KOPT-K1 (cell line): ENCODE results near the gene OPALIN.

Experiments used
- H3K27ac ChIP-seq: fragments of 200-600 bp; sonication (generic); 2 replicates; pipeline ENCODE4 v1.5.1; 2016; ENCODE audit warnings: antibody characterized with exemption, mild to moderate bottlenecking, low read depth, low read length; ENCODE audit not compliant: poor library complexity, severe bottlenecking
- H3K36me3 ChIP-seq: fragments of 200-600 bp; sonication (generic); 2 replicates; pipeline ENCODE4 v1.5.1; 2017; ENCODE audit warnings: antibody characterized with exemption, mild to moderate bottlenecking, low read length, moderate library complexity; ENCODE audit not compliant: insufficient read depth
- H3K9me3 ChIP-seq: fragments of 200-600 bp; sonication (generic); 2 replicates; pipeline ENCODE4 v1.5.1; 2017; ENCODE audit warnings: antibody characterized with exemption, low read length, mild to moderate bottlenecking; ENCODE audit not compliant: insufficient read depth, poor library complexity, severe bottlenecking

OPALIN gene

DNA sequence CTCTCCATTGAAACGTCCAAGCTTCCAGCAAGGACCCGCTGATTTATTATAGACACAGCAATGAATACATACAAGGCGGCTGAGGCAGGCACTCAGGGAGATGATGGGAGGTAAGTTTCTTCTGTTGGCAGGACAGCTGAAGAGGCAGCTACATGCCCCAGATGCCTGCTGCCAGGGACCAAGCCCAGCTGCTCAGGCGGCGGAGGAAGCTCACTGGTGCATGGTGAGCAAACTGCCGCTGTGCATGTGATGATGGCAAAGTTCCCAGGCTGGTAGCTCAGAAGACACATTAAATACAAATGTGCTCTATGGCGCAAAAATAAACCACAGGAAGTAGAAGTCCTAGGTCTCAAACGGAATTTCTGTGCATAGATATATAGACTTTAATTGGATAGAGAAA is 52.3 kb downstream of the OPALIN start:
- H3K9me3 ChIP-seq, result no peaks in the 10 kb centered on the region
- no peaks in the 10 kb centered on the region for H3K36me3 ChIP-seq
- H3K27ac ChIP-seq, result peak overlapping the region; percentile 92

DNA sequence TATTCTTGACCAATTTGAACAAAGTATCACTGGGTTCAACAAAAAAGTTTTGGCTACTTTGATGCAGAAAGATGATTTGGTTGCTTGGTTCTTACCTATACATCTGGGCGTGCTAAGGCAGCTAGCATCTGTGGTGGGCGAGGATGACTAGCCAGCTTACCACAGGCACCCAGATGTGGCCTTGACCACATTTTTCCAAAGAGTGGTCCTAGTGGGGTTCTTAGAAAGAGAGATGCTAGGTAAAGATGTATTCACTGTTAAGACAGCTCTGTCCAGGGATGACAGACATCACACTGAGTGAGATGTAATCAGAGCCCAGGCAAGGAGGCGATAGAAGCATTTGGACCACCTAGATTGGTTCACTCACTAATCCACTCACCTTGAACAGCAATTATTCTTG is 53.8 kb downstream of the OPALIN start:
- H3K27ac ChIP-seq, result peak overlapping the region; percentile 92
- H3K9me3 ChIP-seq, result no peaks in the 10 kb centered on the region
- H3K36me3 ChIP-seq, result no peaks in the 10 kb centered on the region

DNA sequence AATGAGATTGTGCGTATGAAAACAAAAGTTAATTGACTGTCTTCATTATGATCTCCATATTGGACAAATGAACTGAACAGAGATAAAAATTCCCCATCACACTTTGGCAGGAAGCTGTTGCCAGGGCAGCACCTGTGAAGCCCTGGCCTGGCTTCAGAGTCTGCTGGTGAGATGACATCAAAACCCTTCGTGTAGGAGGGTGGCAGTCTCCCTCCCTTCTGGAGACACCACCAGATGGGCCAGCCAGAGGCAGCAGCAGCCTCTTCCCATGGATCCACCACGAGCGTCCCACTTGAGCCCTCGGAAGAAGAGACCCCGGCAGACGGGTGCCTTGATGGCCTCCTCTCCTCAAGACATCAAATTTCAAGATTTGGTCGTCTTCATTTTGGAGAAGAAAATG is 54.6 kb downstream of the OPALIN start, which contains the start of gene DNTT:
TSS of gene DNTT (plus strand) at position 205 of the 400 bp plus-strand sequence. CDS start at position 269, 64 bp downstream.
- Histone ChIP-seq H3K36me3 (no peaks in the 10 kb centered on the region), H3K27ac (peak within 1 kb of the TSS; percentile 92), H3K9me3 (no peaks in the 10 kb centered on the region)

DNA sequence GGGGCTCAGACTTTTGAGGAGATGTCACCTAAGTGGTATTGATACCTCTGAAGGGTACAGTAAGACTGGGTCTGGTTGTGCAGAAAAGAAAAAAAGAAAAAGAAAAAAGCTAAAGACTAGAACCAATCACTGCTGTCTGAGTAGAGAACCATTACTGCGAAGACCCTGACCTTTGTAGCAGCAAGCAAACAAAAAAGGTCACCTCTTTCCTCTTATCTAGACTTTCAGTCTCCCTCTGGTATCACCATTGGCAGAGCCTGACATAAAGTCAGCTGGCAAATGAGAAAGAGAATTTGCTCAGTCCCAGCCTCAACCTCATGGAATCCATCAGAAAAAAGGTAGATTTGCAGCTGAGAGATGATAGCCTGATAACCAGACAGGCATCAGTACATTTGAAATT is 57.2 kb downstream of the OPALIN start:
- Histone ChIP-seq H3K36me3 (no peaks in the 10 kb centered on the region), H3K9me3 (no peaks in the 10 kb centered on the region), H3K27ac (peak overlapping the region; percentile 92)

DNA sequence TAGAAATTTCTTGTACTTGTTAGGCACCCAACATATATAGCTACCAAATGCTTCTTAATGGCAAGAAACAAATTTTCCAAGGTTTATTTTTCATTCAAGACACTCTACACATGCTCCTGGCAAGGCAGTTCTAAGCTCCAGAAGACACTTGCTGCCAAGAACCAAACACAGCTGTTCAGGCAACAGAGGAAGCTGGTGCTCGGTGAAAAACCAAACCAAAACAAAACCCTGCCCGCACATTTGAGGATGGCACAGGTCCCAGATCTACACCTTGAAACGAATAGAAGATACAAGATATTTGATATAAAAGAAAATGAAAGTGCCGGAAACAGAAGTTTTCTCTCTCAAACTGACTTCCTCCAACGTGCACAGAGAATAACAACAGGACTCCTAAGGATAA is 59.4 kb downstream of the OPALIN start:
- no peaks in the 10 kb centered on the region for H3K9me3 ChIP-seq

DNA sequence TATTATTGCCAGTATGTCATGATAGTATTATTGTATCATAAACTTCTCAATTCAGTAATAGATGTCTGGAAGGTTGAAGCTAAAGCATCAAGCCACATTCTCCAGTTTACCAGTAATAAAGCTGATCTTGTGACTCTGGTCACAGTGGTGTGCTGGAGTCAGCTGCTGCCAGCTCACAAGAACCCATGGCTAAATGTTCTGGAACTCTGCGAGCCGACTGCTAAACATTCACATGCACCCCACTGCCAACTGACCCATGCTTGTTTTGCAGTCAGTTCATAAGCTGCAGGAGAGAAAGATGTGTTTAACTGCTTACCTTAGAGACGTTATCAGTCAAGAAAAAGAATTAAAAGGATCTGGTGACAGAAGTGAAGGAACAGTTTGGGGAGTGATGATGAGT is 60.4 kb downstream of the OPALIN start:
- no peaks in the 10 kb centered on the region for H3K36me3 ChIP-seq
- no peaks in the 10 kb centered on the region for H3K9me3 ChIP-seq
- peak overlapping the region; percentile 92 for H3K27ac ChIP-seq

More for the DNA sequence above, 59.4 kb downstream of the OPALIN start:
- peak overlapping the region; percentile 92 for H3K27ac ChIP-seq
- H3K36me3 ChIP-seq, result no peaks in the 10 kb centered on the region

DNA sequence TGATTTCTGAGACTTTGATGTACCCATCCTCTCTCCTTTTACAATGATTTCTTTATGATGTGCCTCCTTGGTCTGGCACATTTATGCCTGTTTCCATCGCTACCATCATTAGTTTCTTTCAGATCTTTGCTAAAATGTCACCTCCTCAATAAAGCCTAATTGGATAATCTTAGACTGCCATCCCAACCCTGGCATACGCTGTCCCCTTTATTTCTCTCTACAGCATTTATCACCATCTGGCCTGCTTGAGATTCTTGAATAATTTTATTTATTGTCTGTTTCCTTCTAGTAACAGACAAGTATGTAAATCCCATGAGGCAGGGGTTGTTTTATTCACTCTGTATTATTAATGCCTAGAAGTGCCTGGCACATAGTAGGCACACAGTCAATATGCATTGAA is 61.3 kb downstream of the OPALIN start:
- peak overlapping the region; percentile 92 for H3K27ac ChIP-seq
- H3K36me3 ChIP-seq, result no peaks in the 10 kb centered on the region
- no peaks in the 10 kb centered on the region for H3K9me3 ChIP-seq

DNA sequence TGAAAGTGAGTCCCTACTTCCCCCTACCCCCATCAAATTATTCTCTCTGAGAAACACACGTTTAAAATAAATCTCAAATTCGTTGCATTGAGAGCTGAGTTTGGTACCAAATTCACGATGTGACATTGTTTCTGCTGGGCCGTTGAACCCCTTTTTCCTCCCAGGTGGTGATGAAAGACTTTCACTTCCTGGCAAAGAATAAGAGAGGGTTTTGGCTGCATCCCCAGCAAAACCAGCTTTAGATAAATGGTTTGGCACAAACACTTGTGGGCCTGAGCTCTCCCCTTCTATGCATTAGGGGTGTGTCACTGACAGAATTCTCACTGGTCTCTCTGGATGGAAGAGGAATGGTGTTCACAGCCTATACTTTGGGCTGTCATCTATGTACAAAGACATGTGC is 63.3 kb downstream of the OPALIN start:
- peak overlapping the region; percentile 92 for H3K27ac ChIP-seq
- no peaks in the 10 kb centered on the region for H3K9me3 ChIP-seq

More for the DNA sequence above, 63.3 kb downstream of the OPALIN start:
- no peaks in the 10 kb centered on the region for H3K36me3 ChIP-seq
